Measurements from ENCODE around the gene GALNT7. TPM values are rescaled to one million over a fixed set of nuclear protein-coding genes. Genes with fewer than 3 reads are reported as not detected.
A peak's percentile ranks its signal among the peaks of the same experiment; 100 is the strongest.
"Not testable (repeated sequence)": the region's sequence is repeated elsewhere in the genome, so short reads cannot be mapped to it uniquely, and the experiment has no call there.

The GALNT7 gene, protein sequence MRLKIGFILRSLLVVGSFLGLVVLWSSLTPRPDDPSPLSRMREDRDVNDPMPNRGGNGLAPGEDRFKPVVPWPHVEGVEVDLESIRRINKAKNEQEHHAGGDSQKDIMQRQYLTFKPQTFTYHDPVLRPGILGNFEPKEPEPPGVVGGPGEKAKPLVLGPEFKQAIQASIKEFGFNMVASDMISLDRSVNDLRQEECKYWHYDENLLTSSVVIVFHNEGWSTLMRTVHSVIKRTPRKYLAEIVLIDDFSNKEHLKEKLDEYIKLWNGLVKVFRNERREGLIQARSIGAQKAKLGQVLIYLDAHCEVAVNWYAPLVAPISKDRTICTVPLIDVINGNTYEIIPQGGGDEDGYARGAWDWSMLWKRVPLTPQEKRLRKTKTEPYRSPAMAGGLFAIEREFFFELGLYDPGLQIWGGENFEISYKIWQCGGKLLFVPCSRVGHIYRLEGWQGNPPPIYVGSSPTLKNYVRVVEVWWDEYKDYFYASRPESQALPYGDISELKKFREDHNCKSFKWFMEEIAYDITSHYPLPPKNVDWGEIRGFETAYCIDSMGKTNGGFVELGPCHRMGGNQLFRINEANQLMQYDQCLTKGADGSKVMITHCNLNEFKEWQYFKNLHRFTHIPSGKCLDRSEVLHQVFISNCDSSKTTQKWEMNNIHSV
- total RNA-seq (ENCODE audit: low replicate concordance): 63.9 and 100 TPM in 2 replicates
- long read RNA-seq, full-length matches to known transcripts: 152 of 208 reads
- long read RNA-seq, partial matches to known transcripts: 29 of 208 reads
- long read RNA-seq, other reads (novel, unspliced or antisense): 27 of 208 reads

DNA sequence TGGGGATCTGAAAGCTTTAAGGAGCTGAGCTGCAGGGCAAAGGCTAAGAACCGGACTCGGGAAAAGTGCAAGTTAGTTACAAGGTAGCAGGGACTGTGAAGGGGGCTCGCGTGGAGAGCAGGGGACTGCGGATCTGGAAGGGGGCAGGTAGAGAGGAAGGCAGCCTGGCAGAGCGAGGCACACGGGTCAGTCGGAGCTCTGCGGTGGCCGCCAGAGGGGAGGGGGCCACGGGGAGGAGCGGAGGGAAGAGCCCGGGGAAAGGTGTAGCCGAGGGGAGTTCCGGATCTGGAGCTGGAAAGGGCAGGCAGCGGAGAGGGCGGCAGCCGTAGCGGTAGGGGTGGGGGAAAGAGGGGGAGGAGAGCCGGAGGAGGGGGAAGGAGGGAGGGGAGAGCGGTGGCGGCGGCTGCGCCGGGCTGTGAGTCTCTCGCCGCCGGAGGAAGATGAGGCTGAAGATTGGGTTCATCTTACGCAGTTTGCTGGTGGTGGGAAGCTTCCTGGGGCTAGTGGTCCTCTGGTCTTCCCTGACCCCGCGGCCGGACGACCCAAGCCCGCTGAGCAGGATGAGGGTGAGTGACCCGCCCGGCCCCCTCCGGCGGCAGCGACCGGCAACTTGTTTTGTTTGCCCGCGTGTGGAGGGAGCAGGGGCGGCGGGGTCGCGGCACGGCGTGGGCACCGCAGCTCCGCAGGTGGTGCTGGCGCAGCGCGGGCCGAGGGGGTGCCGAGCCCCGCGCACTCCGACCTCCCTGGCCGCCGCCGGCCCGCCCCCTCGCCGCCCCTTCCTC, at the start of gene GALNT7:
Gene GALNT7 (plus strand): TSS at position 416 of the 782 bp plus-strand sequence. CDS start 25 bp downstream, at position 441.
- no peaks in the 10 kb centered on the region for H3K27me3 Mint-ChIP-seq
- peaks cover 9% of the 10 kb centered on the region for H3K36me3 Mint-ChIP-seq
- no peaks in the 10 kb centered on the region for H3K9me3 Mint-ChIP-seq
- H3K27ac Mint-ChIP-seq: peak within 1 kb of the TSS; percentile 96
- peak; percentile 82 for DNase-seq (ENCODE audit: extremely low spot score, unreplicated experiment)
- H3K4me3 Mint-ChIP-seq: peak within 1 kb of the TSS; percentile 99
- peaks cover 33% of the 10 kb centered on the region for H3K4me1 Mint-ChIP-seq (ENCODE audit: unreplicated experiment)
- TF ChIP-seq, protein P1, sequence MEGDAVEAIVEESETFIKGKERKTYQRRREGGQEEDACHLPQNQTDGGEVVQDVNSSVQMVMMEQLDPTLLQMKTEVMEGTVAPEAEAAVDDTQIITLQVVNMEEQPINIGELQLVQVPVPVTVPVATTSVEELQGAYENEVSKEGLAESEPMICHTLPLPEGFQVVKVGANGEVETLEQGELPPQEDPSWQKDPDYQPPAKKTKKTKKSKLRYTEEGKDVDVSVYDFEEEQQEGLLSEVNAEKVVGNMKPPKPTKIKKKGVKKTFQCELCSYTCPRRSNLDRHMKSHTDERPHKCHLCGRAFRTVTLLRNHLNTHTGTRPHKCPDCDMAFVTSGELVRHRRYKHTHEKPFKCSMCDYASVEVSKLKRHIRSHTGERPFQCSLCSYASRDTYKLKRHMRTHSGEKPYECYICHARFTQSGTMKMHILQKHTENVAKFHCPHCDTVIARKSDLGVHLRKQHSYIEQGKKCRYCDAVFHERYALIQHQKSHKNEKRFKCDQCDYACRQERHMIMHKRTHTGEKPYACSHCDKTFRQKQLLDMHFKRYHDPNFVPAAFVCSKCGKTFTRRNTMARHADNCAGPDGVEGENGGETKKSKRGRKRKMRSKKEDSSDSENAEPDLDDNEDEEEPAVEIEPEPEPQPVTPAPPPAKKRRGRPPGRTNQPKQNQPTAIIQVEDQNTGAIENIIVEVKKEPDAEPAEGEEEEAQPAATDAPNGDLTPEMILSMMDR (conservative IDR thresholded peaks at IDR 0.05): no peak

DNA sequence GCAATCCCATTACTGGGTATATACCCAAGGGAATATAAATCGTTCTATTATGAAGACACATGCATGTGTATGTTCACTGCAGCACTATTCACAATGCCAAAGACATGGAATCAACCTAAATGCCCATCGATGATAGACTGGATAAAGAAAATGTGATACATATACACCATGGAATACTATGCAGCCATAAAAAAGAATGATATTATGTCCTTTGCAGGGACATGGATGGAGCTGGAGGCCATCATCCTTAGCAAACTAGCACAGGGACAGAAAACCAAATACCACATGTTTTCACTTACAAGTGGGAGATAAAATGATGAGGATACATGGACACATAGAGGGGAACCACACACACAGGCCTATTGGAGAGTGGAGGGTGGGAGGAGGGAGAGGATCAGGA, 49.8 kb upstream of the GALNT7 start:
- H3K9me3 Mint-ChIP-seq: not testable (repeated sequence)
- peaks cover 13% of the 10 kb centered on the region for H3K4me1 Mint-ChIP-seq (ENCODE audit: unreplicated experiment)

DNA sequence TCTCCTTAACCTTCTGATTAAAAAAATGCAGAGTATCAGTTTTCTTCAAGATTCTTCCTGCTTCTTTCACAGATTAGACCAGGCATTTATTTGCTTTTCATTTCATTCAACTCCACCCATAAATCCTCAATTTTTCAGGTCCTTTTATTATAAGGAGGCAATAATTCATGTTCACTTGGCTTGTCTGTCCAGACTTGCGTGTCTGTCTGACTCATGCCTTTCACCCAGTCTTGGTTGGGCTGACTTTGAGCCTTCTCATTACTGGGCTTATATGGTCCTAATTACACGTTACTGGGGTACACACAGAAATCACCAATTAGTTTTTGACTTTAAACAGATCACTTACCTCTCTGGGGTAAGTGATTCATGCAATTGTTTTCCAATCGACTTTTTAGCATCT, 48.8 kb upstream of the GALNT7 start:
- H3K9me3 Mint-ChIP-seq: peaks cover 5% of the 10 kb centered on the region
- peak overlapping the region; percentile 69 for H3K27ac Mint-ChIP-seq

More for the DNA sequence above, 49.8 kb upstream of the GALNT7 start:
- H3K36me3 Mint-ChIP-seq; H3K27ac Mint-ChIP-seq; DNase-seq (ENCODE audit: extremely low spot score, unreplicated experiment); H3K4me3 Mint-ChIP-seq; H3K27me3 Mint-ChIP-seq: not testable (repeated sequence)

DNA sequence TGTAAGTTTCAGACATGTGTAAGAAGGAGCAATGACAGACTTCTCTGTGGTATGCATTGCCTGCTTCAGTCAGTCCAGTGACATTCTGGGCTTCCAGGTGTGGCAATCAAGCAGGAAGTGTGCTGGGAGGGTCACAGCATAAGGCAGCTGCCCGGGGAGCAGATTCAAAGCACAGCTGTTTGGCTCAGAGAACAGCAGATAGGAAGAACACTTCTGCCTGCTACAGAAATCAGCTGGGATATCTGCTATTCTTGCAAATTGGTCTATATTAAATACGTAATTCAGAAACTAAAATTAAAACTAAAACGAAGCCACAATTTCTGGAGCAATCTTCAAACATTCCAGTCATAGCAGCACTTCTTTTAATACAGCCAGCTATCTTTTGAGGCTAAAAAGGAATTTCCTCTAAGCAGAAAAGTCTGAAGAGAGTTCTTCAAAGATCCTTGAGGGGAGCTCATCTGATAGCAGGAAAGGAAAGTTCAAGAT, 47.5 kb upstream of the GALNT7 start:
- Mint-ChIP-seq H3K27me3 (no peaks in the 10 kb centered on the region), H3K4me3 (peak overlapping the region; percentile 40), H3K27ac (peak overlapping the region; percentile 87), H3K4me1 (ENCODE audit: unreplicated experiment) (peaks cover 13% of the 10 kb centered on the region), H3K9me3 (no peaks in the 10 kb centered on the region), H3K36me3 (no peaks in the 10 kb centered on the region)
- TF ChIP-seq, protein P1 (conservative IDR thresholded peaks at IDR 0.05): no peak
- DNase-seq (ENCODE audit: extremely low spot score, unreplicated experiment): no peak

More for the DNA sequence above, 48.8 kb upstream of the GALNT7 start:
- H3K4me1 Mint-ChIP-seq (ENCODE audit: unreplicated experiment): peaks cover 13% of the 10 kb centered on the region
- no peak overlapping the region for H3K4me3 Mint-ChIP-seq
- H3K27me3 Mint-ChIP-seq: no peaks in the 10 kb centered on the region
- no peaks in the 10 kb centered on the region for H3K36me3 Mint-ChIP-seq
- no peak for DNase-seq (ENCODE audit: extremely low spot score, unreplicated experiment)
- TF ChIP-seq, protein P1 (conservative IDR thresholded peaks at IDR 0.05): no peak

DNA sequence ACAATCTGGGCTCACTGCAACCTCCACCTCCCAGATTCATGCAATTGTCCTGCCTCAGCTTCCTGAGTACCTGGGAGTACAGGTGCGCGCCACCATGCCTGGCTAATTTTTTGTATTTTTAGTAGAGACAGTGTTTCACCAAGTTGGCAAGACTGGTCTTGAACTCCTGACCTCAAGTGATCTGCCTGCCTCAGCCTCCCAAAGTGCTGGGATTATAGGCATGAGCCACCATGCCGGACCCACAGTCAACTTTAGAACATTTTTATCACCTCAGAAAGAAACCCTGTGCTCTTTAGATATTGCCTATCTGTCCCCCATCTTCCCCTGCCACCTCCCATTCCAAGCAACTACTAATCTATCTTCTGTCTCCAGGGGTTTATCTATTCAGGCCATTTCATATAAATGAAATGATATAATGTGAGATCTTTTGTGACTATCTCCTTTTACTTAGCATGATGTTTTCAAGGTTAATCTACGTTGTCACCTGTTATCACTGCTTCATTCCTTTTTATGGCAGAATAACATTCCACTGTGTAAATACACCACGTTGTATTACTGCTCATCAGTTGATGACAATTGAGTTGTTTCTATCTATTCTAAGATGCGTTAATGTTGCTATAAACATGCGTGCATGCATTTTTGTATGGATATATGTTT, 44.3 kb upstream of the GALNT7 start:
- peaks cover 13% of the 10 kb centered on the region for H3K4me1 Mint-ChIP-seq (ENCODE audit: unreplicated experiment)
- TF ChIP-seq, protein P1 (conservative IDR thresholded peaks at IDR 0.05): no peak
- no peak overlapping the region for H3K4me3 Mint-ChIP-seq
- H3K27ac Mint-ChIP-seq: no peak overlapping the region
- H3K36me3 Mint-ChIP-seq: no peaks in the 10 kb centered on the region
- H3K27me3 Mint-ChIP-seq: no peaks in the 10 kb centered on the region
- H3K9me3 Mint-ChIP-seq: no peaks in the 10 kb centered on the region
- no peak for DNase-seq (ENCODE audit: extremely low spot score, unreplicated experiment)

All from type B pancreatic cell (in vitro differentiated cells).